DLD1 (cell line): ENCODE measurements around the gene ENO4.

ENCODE experiments used
- in situ Hi-C: cut with HindIII; loops from 2 replicates; pipeline ENCODE4 v1.10.0; 2017; ENCODE audit warnings: low sequenced_read_pairs

ENO4 gene

GRCh38 chr10:116849248-116850057 is at the start of gene ENO4:
Gene ENO4, plus strand, starts transcription at chr10:116849499. Its CDS starts 68 bp downstream, at chr10:116849567.
- in situ Hi-C loops, result no loop called here

- in situ Hi-C loops, result loop anchor here (5.0 kb wide), 1 partner anchor 357 kb away; no protein-coding TSS in a partner anchor
Measured at GRCh38 chr10:116800286-116800929, 48.9 kb upstream of the ENO4 start.

GRCh38 chr10:116801658-116802057 is 47.6 kb upstream of the ENO4 start:
- in situ Hi-C loops, result loop anchor here (5.0 kb wide), 1 partner anchor 356 kb away; no protein-coding TSS in a partner anchor

GRCh38 chr10:116802474-116802873 is 46.8 kb upstream of the ENO4 start:
- in situ Hi-C loops, result loop anchor here (5.0 kb wide), 1 partner anchor 355 kb away; no protein-coding TSS in a partner anchor

- in situ Hi-C loops, result loop anchor here (5.0 kb wide), 1 partner anchor 354 kb away; no protein-coding TSS in a partner anchor
Measured at GRCh38 chr10:116802876-116803275, 46.4 kb upstream of the ENO4 start.

GRCh38 chr10:116803451-116804249 is 45.6 kb upstream of the ENO4 start:
- in situ Hi-C loops, result loop anchor here (5.0 kb wide), 1 partner anchor 354 kb away; no protein-coding TSS in a partner anchor

GRCh38 chr10:116808706-116809105 is 40.6 kb upstream of the ENO4 start:
- in situ Hi-C loops, result no loop called here

- in situ Hi-C loops, result no loop called here
Measured at GRCh38 chr10:116809483-116810119, 39.7 kb upstream of the ENO4 start.

GRCh38 chr10:116810120-116810500 is 39.2 kb upstream of the ENO4 start:
- in situ Hi-C loops, result no loop called here

- in situ Hi-C loops, result no loop called here
Measured at GRCh38 chr10:116810895-116811294, 38.4 kb upstream of the ENO4 start.

GRCh38 chr10:116811691-116812090 is 37.6 kb upstream of the ENO4 start:
- in situ Hi-C loops, result no loop called here

GRCh38 chr10:116815641-116816415 is 33.5 kb upstream of the ENO4 start:
- in situ Hi-C loops, result no loop called here

- in situ Hi-C loops, result no loop called here
Measured at GRCh38 chr10:116817178-116817577, 32.1 kb upstream of the ENO4 start.

GRCh38 chr10:116817780-116818343 is 31.4 kb upstream of the ENO4 start:
- in situ Hi-C loops, result no loop called here

- in situ Hi-C loops, result no loop called here
Measured at GRCh38 chr10:116819999-116820677, 29.2 kb upstream of the ENO4 start.

- in situ Hi-C loops, result loop anchor here (5.0 kb wide), 1 partner anchor 49 kb away; no protein-coding TSS in a partner anchor
Measured at GRCh38 chr10:116825901-116826300, 23.4 kb upstream of the ENO4 start.

GRCh38 chr10:116826803-116827202 is 22.5 kb upstream of the ENO4 start:
- in situ Hi-C loops, result loop anchor here (5.0 kb wide), 1 partner anchor 50 kb away; no protein-coding TSS in a partner anchor

GRCh38 chr10:116827214-116827671 is 22.1 kb upstream of the ENO4 start:
- in situ Hi-C loops, result loop anchor here (5.0 kb wide), 1 partner anchor 50 kb away; no protein-coding TSS in a partner anchor

GRCh38 chr10:116828116-116828515 is 21.2 kb upstream of the ENO4 start:
- in situ Hi-C loops, result loop anchor here (5.0 kb wide), 1 partner anchor 51 kb away; no protein-coding TSS in a partner anchor
